Testis (tissue), 2 donors: ENCODE results near the gene IPO9.

Source experiments
- CTCF ChIP-seq, 3 experiments: fragments of 450-650 bp in 2 of 3; fragments of 200-600 bp in 1 of 3; sonication (generic) in 1 of 3; IDR thresholded peaks; one replicate each; pipeline ENCODE4 v1.5.1; 2016 to 2019; ENCODE audit warnings: antibody characterized with exemption in 3 of 3, mild to moderate bottlenecking in 2 of 3, moderate library complexity in 1 of 3
- POLR2A ChIP-seq: fragments of 450-650 bp; IDR thresholded peaks from one replicate; pipeline ENCODE4 v1.6.1; 2017; ENCODE audit warnings: antibody characterized with exemption, mild to moderate bottlenecking, moderate library complexity

GRCh38 chr1:201782353-201782752 lies 46.6 kb upstream of the IPO9 start:
- TF ChIP-seq CTCF (IDR thresholded peaks at IDR 0.05) (no peak), POLR2A (no peak)
